HL-60 (cell line): ENCODE measurements around the gene DDO.

Experiments
- DNase-seq, 2 experiments: peaks; one replicate each; pipeline ENCODE4 v3.0.0-alpha.2; 2010 to 2020; ENCODE audit warnings: low read depth in 1 of 2, low spot score in 1 of 2
- H3K27ac ChIP-seq: fragments of 250-450 bp; sonication (Bioruptor Pico); replicated peaks from 2 replicates; pipeline ENCODE4 v1.5.1; 2020; ENCODE audit warnings: mild to moderate bottlenecking, moderate library complexity
- H3K27me3 ChIP-seq: fragments of 250-450 bp; sonication (Bioruptor Pico); 2 replicates; pipeline ENCODE4 v1.5.1; 2021; ENCODE audit warnings: mild to moderate bottlenecking, moderate library complexity; ENCODE audit not compliant: insufficient read depth, poor library complexity, severe bottlenecking
- H3K4me3 ChIP-seq: replicated peaks from 2 replicates; pipeline ENCODE4 v1.5.1; 2011; ENCODE audit warnings: mild to moderate bottlenecking, control low read depth, low read length; ENCODE audit not compliant: insufficient read depth
- GABPA ChIP-seq: IDR thresholded peaks from 2 replicates; pipeline ENCODE4 v1.6.1; 2012; ENCODE audit warnings: low read depth
- POLR2AphosphoS5 ChIP-seq: IDR thresholded peaks from 2 replicates; pipeline ENCODE4 v1.6.1; 2012; ENCODE audit warnings: low read depth
- SPI1 ChIP-seq: IDR thresholded peaks from 2 replicates; pipeline ENCODE4 v1.6.1; 2012; ENCODE audit warnings: low read depth, mild to moderate bottlenecking, borderline replicate concordance
- TF ChIP-seq, protein P1 (sequence below): IDR thresholded peaks from one replicate; pipeline ENCODE4 v1.5.1; 2011; ENCODE audit warnings: low read length, control low read depth, inconsistent platforms; ENCODE audit not compliant: insufficient read depth
- TF ChIP-seq, protein P2 (sequence below): IDR thresholded peaks from 2 replicates; pipeline ENCODE4 v1.6.1; 2012; ENCODE audit warnings: low read depth; ENCODE audit not compliant: insufficient replicate concordance

The DDO gene

DNA sequence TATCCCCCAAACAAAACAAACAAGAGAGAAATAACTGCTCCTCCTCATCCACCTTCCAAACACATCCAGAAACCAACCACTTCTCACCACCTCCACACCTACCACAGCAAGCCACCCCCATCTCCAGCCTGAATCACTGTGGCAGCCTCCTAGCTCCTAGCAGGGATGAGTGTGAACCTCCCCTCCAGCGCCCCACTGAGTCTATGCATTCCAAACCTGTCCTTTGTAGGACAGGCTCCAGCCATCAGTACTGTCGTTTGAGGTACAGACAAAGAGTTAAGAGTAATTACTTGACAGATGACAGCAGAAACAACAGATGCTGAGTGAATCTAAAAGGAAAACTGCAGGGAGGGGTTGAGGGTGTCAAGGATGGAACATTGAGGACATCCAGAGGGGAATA lies 59.6 kb downstream of the DDO start:
- DNase-seq = no peak
- H3K4me3 ChIP-seq = no peak overlapping the region
- H3K27me3 ChIP-seq = peaks cover 34% of the 10 kb centered on the region
- TF ChIP-seq POLR2AphosphoS5 (no peak), SPI1 (no peak)
- no peak overlapping the region for H3K27ac ChIP-seq

- peaks cover 28% of the 10 kb centered on the region for H3K27me3 ChIP-seq
- no peak for DNase-seq
- TF ChIP-seq, protein P1, sequence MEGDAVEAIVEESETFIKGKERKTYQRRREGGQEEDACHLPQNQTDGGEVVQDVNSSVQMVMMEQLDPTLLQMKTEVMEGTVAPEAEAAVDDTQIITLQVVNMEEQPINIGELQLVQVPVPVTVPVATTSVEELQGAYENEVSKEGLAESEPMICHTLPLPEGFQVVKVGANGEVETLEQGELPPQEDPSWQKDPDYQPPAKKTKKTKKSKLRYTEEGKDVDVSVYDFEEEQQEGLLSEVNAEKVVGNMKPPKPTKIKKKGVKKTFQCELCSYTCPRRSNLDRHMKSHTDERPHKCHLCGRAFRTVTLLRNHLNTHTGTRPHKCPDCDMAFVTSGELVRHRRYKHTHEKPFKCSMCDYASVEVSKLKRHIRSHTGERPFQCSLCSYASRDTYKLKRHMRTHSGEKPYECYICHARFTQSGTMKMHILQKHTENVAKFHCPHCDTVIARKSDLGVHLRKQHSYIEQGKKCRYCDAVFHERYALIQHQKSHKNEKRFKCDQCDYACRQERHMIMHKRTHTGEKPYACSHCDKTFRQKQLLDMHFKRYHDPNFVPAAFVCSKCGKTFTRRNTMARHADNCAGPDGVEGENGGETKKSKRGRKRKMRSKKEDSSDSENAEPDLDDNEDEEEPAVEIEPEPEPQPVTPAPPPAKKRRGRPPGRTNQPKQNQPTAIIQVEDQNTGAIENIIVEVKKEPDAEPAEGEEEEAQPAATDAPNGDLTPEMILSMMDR = no peak
- TF ChIP-seq, protein P2, sequence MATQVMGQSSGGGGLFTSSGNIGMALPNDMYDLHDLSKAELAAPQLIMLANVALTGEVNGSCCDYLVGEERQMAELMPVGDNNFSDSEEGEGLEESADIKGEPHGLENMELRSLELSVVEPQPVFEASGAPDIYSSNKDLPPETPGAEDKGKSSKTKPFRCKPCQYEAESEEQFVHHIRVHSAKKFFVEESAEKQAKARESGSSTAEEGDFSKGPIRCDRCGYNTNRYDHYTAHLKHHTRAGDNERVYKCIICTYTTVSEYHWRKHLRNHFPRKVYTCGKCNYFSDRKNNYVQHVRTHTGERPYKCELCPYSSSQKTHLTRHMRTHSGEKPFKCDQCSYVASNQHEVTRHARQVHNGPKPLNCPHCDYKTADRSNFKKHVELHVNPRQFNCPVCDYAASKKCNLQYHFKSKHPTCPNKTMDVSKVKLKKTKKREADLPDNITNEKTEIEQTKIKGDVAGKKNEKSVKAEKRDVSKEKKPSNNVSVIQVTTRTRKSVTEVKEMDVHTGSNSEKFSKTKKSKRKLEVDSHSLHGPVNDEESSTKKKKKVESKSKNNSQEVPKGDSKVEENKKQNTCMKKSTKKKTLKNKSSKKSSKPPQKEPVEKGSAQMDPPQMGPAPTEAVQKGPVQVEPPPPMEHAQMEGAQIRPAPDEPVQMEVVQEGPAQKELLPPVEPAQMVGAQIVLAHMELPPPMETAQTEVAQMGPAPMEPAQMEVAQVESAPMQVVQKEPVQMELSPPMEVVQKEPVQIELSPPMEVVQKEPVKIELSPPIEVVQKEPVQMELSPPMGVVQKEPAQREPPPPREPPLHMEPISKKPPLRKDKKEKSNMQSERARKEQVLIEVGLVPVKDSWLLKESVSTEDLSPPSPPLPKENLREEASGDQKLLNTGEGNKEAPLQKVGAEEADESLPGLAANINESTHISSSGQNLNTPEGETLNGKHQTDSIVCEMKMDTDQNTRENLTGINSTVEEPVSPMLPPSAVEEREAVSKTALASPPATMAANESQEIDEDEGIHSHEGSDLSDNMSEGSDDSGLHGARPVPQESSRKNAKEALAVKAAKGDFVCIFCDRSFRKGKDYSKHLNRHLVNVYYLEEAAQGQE = no peak
- no peak for TF ChIP-seq POLR2AphosphoS5
- no peak for TF ChIP-seq SPI1
Measured at GRCh38 chr6:110355022-110355421, 60.4 kb downstream of the DDO start.

GRCh38 chr6:110354153-110354552 lies 61.2 kb downstream of the DDO start:
- Histone ChIP-seq H3K27ac (no peak overlapping the region), H3K4me3 (no peak overlapping the region), H3K27me3 (peaks cover 20% of the 10 kb centered on the region)
- no peak for DNase-seq
- no peak for TF ChIP-seq POLR2AphosphoS5
- TF ChIP-seq SPI1 = no peak
- no peak for TF ChIP-seq GABPA
- TF ChIP-seq, protein P2 = no peak
- TF ChIP-seq, protein P1 = no peak

More at GRCh38 chr6:110355022-110355421, 60.4 kb downstream of the DDO start:
- no peak overlapping the region for H3K4me3 ChIP-seq
- H3K27ac ChIP-seq = no peak overlapping the region

DNA sequence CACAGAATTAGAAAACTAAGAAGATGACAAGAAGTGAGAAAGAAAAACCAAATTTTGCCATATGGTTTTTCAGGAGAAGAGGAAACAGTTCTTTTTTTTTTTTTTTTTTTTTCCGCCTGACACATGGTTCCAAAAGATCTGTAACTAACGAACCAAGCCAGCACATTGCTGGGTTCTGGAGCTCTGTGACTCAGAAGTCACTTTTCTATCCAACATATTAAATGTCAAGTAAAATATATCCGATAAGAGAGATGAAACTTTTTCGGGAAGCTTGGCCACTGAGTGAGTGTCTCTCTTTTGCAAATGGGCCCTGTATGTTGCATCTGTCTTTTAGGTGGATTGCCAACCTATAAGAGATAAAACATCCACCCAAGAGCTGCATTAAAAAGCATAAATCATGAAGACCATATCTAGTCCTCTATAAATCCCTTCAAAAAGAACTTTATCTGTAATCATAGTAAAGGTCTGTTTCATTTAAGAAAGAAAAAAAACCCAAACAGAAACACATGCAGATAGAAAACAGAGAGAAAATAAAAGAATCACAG lies 61.8 kb downstream of the DDO start:
- no peak for DNase-seq
- Histone ChIP-seq H3K27ac (no peak overlapping the region), H3K27me3 (peaks cover 13% of the 10 kb centered on the region), H3K4me3 (no peak overlapping the region)
- no peak for TF ChIP-seq POLR2AphosphoS5
- no peak for TF ChIP-seq SPI1
- no peak for TF ChIP-seq GABPA
- TF ChIP-seq, protein P2 = no peak
- TF ChIP-seq, protein P1 = no peak
